GM19035 (cell line): Measurements from ENCODE around the gene CRACR2A.

ENCODE experiments used
- ATAC-seq: cut with Tn5 transposase; IDR thresholded peaks from one replicate; pipeline ENCODE4 v1.9.1; 2021; ENCODE audit not compliant: unreplicated experiment

The CRACR2A gene

DNA sequence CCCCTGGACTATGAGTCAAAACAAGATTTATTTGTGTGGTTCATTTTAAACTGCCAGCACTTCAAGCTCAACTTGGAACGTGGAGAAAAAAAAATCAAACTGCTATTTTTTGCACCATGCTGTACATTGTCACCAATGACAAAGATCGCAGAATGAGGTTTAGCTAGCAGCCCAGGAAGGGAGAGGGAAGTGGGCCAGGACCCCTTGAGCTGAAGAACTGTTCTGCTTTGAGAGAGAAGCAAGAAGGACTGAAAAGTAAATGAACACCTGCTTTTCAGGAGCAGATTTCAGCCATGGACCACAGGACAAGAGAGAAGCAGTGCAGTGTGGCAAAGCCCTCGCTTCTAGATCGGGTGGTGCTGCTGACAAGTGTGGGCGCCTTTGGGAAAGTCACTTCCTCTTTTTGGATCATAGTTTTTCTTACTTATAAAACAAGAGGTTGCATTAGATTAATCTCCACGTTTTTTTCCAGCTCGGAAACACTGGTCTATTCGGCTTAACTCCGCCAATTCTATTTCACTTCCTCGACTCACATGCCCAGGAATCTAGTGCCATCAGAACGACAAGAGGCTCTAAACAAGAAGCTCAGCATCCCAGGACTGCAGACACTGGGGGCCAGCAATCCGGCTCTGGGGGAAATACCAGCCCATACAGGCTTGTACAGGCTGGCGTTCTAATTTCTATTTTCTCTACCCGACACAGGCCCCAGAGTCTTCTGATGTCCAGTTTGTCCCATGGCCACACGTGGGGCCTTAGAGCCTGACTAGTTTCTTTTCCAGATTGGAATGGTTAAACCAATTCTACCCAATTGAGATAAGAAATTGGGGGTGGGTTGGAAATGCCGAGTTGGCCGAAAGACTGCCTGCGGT, 129.9 kb downstream of the CRACR2A start:
- no peak for ATAC-seq

- no peak for ATAC-seq
Measured at GRCh38 chr12:3622021-3622821, 130.7 kb downstream of the CRACR2A start.

DNA sequence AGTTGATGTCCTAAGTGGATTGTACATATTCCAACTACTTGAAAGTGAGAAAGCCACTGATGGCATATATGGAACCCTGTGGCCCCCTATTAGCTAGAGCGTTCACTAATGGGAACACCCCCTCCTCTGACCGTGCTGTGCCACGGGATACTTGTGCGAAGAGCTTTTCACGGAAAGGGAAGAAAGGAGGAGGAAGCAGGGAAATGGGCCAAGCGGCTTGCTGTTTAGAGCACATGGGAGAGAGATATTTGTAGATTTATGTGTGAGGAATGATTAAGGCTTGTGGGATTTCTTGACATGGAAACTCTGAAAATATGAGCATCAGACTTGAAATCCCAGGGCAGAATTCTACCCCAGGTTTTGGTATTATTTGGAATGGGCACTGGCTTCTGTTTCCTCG, 132.1 kb downstream of the CRACR2A start:
- no peak for ATAC-seq

- no peak for ATAC-seq
Measured at GRCh38 chr12:3617565-3617964, 135.3 kb downstream of the CRACR2A start.

- ATAC-seq: no peak
Measured at GRCh38 chr12:3615862-3616261, 137.0 kb downstream of the CRACR2A start.

DNA sequence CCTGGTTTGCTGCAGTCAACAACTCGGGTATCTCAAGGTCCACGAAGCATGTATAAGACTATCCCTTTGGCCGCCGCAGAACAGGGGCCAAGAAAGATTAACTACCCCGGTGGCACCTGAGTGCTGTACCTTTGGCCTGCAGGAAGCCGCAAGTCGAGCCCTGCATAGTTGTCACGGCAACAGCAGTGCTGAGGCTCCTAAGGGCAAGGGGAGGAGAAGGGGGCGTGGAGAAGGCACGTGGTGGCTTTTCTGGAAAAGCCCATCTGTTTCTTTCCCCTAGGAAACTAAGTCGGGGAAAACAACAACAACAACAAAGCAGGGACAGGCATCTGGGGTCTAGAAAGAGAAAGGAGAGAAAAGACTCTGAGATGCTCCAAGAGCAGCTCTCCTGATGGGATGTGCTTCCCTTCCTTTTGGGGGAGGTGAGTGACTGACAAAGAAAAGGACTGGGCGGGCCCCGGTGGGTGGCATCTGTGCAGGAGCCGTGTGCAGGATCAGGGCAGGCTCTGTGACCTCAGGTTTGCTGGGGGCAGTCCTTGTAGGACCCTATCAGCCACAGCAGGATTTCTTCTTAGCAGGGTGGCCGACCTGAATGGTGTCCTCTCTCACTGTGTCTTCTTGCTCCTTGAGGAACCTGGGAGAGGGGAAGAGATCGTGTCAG, 138.0 kb downstream of the CRACR2A start:
- ATAC-seq: no peak

DNA sequence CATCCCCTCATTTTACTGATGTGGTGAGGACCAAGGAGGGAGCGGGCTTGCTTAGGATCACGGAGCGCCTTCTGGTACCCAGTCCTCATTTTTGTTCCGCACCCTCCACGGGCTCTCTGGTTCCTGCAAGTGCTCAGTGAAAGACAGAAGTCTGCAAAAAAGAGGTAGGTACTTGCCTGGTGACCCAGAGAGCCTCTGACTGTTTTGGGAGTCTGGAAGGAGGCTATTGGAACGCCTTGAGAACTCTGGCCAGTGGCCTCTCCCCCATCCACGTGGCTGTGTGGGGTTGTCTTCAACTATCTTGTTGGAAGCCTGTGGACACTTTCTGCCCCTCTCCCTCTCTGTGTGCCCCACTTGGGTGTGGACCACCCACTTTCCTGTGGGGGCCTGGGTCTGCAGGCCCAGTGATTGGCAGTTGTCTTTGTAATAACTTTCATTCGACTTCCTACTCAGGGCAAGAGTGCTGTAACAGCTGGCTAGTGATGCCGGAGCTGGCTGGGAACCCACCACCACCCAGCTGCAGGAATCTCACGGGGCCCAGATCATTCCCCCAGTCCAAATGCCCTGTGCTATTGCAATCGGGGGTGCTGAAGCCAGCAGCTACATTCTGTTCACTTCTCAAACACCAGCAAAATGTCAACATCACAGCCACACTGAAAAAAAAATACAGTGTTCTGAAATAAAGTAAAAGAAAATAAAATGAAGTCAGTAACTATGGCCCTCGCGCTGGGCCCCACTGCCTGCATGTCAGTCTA, 139.1 kb downstream of the CRACR2A start:
- no peak for ATAC-seq

DNA sequence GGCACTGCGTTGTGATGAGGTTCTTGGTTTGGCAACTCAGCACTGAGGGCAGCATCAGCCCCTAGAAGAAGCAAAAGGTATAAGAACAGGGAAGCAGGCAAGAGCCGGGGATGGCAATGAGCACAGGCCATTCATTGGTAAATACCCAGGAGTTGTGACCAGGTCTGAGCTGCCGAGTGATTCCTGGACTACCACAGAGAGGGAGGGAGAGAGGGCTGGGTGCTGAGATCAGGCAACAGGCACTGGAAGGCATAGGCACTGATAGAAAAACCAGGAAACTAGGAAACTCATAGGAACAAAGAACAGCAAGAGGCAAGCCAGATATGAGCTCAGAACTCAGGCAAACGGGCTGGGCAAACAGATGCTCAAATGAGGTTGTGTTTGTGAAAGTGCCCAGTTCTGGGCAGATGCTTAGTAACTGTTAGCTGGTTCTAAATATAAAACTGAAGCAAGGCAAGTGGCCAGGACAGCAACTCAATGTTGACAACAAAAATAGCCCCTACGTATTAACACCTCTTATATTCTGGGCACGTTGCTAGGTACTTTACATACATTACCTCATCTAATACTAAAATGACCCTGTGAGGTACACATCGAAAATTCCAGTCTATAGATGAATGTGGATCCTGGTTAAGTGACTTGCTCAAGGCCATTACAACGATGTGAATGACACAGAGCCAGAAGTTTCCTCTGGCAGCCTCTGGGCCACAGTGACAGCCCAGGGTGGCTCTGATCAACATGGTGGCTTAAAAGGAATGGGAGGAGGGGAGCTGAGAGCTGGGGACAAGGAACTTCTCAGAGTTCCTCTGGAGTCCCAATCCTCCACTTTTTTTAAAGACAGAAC, 140.8 kb downstream of the CRACR2A start:
- ATAC-seq: no peak

- ATAC-seq: no peak
Measured at GRCh38 chr12:3607821-3608220, 145.1 kb downstream of the CRACR2A start.

GRCh38 chr12:3607039-3607720, 145.7 kb downstream of the CRACR2A start:
- no peak for ATAC-seq

GRCh38 chr12:3606128-3606527, 146.8 kb downstream of the CRACR2A start:
- no peak for ATAC-seq

DNA sequence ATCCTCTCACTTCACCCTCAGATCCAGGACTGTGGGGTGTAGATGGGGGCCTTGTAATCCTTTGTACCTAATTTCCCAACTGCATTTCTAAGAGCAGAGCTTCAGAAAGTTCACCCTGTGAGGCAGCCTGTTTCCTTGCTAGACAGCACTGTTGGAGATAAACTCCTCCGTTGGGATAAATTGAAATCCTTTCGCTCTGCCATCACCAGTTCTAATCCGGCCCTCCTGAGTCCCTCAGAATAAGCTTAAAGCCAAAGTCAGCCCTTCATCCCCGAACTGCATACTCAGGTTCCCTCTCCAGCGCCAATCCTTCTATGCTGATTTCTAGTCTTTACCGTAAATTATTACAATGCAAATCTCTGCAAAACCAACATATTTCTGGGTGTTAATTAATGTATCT, 147.2 kb downstream of the CRACR2A start:
- ATAC-seq: no peak

DNA sequence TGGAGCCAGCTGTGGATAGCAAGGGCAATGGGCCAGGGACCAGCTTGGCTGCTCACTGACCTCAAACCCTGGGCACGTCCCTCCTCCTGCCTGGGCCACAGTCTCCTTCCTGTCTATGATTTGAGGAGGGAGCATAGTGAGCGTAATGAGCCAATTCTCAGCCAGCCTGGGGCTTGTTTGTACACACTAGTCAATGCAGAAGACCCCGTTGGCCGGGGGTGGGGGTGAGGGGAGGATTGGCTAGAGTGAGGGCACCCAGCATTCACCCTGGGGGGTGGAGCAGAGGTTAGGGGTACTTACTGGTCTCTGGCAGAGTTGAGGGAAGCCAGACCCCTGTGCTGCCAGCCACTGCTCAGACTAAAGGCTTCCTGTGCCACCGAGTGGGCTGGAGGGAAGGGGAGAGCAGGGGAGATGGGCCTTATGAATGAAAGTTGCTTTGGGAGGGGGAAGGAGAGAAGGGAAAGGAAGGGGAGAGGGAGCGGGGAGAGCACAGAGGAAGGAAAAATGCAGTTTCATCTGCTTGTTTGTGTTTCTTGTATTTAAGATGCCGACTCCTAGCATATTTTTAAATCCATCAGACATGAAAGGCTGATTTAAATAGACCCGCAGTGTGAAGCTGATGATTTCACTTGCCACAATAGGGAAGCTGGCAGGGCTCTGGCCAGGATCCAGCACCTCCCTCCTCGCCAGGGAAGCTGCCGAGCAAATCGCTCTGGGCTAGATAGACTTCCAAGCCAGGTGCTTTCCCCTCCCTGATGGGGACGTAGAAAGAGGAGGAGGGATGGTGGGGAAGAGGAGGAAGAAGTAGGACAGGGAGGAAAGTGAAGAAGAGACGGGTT, 147.9 kb downstream of the CRACR2A start:
- no peak for ATAC-seq

DNA sequence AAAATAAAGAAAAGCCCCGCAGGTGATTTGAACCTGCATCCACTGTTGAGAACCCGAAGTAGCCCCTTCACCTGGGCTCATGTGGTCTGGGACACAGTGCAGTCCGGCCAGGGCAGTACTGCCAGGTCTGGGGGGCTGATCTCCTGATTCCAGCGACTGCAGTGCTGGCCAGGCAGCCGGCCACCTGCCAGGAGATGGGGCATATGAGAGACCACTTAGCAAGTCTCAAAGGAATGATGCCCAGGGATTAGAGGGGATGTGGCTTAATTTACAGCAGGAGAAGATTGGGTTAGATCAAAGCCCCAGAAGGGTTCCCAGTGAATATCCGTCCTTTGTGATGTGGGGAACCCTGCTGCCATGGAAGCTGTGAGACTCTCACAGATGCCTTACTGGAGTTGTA, 148.6 kb downstream of the CRACR2A start:
- ATAC-seq: no peak

- ATAC-seq: no peak
Measured at GRCh38 chr12:3603576-3603975, 149.3 kb downstream of the CRACR2A start.

GRCh38 chr12:3602488-3602887, 150.4 kb downstream of the CRACR2A start:
- no peak for ATAC-seq

DNA sequence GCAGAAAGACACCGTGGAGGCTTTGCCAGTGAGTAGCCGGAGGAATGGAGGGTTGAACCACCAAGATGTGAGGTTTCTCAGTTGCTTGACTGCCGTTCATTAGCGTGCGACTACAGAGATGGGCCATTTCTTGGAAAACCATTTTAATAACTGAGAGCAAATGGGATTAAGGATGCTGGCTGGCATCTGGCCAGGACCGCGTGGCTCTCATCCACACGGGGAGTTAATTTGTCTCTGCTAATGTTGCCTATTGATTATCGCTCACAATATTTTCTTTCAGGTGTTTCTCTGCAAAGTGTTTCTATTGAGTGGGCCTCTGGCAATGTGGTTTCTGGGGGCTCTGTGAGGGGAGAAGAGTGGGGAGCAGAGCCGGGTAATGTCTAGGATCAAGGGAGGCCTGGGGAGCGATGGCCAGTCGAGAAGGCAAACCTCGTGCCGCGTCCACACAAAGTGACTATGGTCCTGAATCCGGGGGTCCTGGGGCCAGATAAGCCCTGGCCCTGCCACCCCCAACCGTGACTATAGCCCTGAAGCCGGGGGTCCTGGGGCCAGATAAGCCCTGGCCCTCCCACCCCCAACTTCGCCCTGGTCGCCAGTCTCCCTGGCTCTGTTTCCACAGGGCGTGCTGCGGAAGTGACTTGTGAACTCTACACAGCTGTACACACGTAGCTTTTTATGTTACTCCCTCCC, 151.3 kb downstream of the CRACR2A start:
- ATAC-seq: no peak

GRCh38 chr12:3600951-3601350, 152.0 kb downstream of the CRACR2A start:
- no peak for ATAC-seq
